Stromal cell of bone marrow (primary cell): Measurements from ENCODE around the gene ACYP2.
"Not testable (repeated sequence)": the region's sequence is repeated elsewhere in the genome, so short reads cannot be mapped to it uniquely, and the experiment has no call there.

ENCODE experiments used
- DNase-seq: peaks from one replicate; pipeline ENCODE4 v3.0.0-alpha.2; 2012; ENCODE audit warnings: low read depth

ACYP2 gene

GRCh38 chr2:54099370-54099769, 16.0 kb upstream of the ACYP2 start:
- no peak for DNase-seq

- DNase-seq = no peak
Observed at GRCh38 chr2:54099829-54100585, 15.4 kb upstream of the ACYP2 start.

- DNase-seq = no peak
Observed at GRCh38 chr2:54100772-54101171, 14.6 kb upstream of the ACYP2 start.

GRCh38 chr2:54103454-54104314, 11.7 kb upstream of the ACYP2 start:
- peak; percentile 65 for DNase-seq

DNA sequence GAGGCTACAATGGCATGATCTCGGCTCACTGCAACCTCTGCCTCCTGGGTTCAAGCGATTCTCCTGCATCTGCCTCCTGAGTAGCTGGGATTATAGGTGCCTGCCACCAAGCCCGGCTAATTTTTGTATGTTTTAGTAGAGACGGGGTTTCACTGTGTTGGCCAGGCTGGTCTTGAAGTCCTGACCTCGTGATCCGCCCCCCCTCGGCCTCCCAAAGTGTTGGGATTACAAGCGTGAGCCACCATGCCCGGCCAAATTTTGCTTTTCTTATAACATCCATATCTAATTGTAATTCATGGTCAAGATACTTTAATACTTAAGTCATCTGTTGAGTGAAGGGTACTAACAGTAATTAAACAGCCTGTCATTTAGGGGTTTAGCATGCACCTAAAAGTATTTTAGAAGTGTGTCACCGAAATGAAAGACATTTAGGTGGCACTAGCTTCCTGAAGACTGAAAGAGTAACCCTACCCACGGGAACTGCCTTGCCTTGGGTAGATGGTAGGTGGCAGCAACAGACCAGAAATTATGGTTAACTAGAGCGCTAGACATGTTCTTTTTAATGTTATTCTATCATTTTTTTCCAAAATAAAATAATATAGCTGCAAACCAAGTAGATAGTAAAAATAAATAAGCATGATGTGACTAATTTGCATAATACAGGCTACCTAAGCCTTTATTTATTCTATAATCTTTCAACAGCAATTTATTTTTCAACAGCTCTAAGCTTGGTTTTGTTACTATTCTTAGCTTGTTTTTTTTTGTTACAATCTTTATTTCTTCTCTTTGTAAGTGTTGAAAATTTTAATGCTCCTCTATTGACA, 8.6 kb upstream of the ACYP2 start:
- DNase-seq = no peak

DNA sequence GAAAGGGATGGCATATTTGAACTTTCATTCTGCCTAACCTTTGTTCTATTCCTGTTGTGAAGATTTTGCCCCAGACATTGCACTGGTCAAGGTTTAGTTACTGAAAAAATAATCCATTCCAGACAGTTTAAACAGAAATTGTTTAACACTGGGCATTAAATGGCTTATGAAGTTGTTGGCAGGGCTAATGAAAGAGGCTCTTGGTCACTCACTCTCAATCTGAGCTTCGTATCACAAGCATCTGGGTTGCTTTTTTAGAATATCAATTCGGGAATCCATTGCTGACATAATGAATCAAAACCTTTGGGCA, 8.0 kb upstream of the ACYP2 start:
- no peak for DNase-seq

DNA sequence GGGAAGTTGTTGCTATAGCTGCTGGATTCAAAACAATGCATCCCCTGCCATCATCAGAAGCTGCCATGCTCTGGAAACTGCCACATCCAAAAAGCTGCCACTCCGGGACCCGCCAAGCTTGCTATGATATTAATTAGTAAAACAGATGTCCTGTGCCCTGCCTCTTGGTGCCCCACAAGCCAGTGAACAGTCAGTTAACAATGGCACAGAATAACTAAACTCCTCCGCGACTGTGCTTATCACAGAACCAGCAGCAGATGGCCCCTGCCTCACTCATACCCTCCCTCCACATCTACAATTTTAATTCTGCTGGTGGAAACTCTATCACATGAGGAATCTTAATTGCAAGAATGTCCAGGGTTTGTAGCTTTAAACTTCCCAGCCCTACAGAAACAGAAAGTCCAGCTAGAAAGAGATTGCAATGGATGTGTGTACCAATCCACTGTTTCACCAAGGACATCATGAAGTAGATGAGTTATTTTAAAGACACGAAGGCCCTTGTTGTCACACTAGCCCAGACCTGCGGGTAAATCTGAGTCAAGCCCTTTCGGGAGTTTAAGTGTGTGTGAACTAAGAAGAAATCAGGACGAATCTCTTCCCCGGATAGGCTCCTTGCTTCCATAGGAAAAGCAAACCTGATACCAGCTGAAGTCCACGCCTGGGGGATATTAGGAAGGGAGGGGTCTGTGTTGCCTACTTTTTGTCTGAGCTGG, 7.4 kb upstream of the ACYP2 start:
- DNase-seq = no peak

GRCh38 chr2:54109848-54110247, 5.6 kb upstream of the ACYP2 start:
- no peak for DNase-seq

GRCh38 chr2:54114479-54114878, 936 bp upstream of the ACYP2 start:
- DNase-seq = not testable (repeated sequence)

- no peak for DNase-seq
Observed at GRCh38 chr2:54114936-54115283, 505 bp upstream of the ACYP2 start.

- DNase-seq = not testable (repeated sequence)
Observed at GRCh38 chr2:54116598-54116997, 1.2 kb downstream of the ACYP2 start.

GRCh38 chr2:54120950-54121349, 5.5 kb downstream of the ACYP2 start:
- no peak for DNase-seq

- no peak for DNase-seq
Observed at GRCh38 chr2:54122171-54122935, 6.9 kb downstream of the ACYP2 start.

GRCh38 chr2:54122939-54123338, 7.5 kb downstream of the ACYP2 start:
- DNase-seq = peak; percentile 61

DNA sequence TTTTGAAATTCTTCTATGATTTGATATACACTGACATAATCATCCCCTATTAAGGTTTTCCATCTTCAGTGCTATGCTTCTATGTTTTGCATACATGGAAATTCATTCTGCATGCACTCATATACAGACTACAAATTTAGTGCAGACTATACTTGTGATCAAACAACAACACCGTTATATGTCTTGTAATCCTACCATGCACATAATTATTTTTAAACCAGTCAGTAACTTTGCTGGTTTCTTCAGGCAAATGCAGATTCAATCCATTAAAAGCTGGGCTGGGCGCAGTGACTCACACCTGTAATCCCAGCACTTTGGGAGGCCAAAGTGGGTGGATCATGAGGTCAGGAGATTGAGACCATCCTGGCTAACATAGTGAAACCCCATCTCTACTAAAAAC, 11.8 kb downstream of the ACYP2 start:
- DNase-seq = not testable (repeated sequence)

GRCh38 chr2:54133056-54133455, 17.6 kb downstream of the ACYP2 start:
- DNase-seq = no peak

- no peak for DNase-seq
Observed at GRCh38 chr2:54139210-54139609, 23.8 kb downstream of the ACYP2 start.

- no peak for DNase-seq
Observed at GRCh38 chr2:54143780-54144179, 28.4 kb downstream of the ACYP2 start.

DNA sequence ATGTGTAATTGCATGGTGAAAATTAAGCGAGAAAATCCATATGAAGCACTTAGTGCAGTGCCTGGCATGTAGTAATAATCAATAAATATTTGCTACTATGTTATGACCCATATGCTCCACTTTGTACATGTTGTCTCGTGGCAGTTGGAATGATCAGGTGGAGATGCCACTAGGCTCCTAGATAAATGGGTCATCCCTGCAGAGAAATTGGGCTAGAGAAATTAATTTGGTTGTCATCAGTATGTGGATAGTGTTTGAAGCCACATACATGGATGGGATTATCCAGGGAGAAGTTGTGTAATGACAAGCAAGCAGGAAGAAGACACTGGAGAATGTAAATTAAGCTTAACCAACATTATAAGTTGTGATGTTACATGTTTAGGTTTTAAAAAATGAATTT, 33.0 kb downstream of the ACYP2 start:
- DNase-seq = no peak

DNA sequence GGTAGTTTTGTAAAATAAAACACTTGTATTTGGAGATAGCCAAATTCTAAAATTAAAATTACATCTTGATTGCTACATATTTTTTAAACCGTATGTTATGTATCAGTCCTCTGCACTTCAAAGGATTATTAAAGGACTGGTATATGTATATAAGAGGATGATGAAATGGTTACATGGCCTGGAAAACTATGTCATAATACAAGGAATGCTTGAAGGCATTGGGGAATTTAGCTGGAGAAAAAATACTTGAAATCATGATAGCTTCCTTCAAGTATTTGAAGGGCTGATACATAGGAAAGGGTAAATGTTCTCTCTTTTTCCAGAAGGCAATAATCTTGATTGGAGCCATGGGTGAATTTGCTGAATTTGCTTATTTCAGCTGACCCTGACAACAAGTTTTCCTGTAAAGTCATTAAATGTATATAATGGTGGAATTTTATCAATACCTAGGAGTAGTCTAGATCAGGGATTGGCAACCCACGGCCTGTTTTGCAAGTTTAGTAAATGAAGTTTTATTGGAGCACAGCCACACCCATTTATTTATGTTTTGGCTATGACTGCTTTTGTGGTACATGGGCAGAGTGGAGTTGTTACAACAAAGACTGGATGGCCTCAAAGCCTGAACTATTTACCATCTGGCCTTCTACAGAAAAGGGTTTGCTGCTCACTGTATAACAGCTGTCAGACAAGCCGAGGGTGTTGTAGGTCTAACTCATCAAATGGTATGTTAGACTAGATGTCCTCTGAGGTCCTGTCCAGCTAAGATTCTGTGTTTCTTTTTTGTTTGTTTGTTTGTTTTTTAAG, 34.4 kb downstream of the ACYP2 start:
- peak; percentile 17 for DNase-seq
